HEK293 (cell line): ENCODE data around the gene TREX2.

ENCODE experiments used
- CTCF ChIP-seq: fragments of 450-650 bp; formaldehyde crosslinking; IDR thresholded peaks from 2 replicates; pipeline ENCODE4 v1.5.1; 2016; ENCODE audit warnings: missing biosample characterization, missing genetic modification characterization
- HOXA7 ChIP-seq: sonication (generic); formaldehyde crosslinking; IDR thresholded peaks from 2 replicates; pipeline ENCODE4 v1.8.1; 2022; ENCODE audit warnings: missing genetic modification reagents, borderline replicate concordance
- PRDM1 ChIP-seq: fragments of 450-650 bp; formaldehyde crosslinking; IDR thresholded peaks from 2 replicates; pipeline ENCODE4; 2016; ENCODE audit warnings: missing biosample characterization, missing genetic modification characterization
- REPIN1 ChIP-seq: fragments of 450-650 bp; formaldehyde crosslinking; IDR thresholded peaks from 2 replicates; pipeline ENCODE4 v1.5.1; 2017; ENCODE audit warnings: missing biosample characterization, missing genetic modification characterization, low read depth
- REST ChIP-seq: fragments of 450-650 bp; formaldehyde crosslinking; IDR thresholded peaks from 2 replicates; pipeline ENCODE4 v1.5.1; 2016; ENCODE audit warnings: missing biosample characterization, missing genetic modification characterization

- TF ChIP-seq REST (tag by site-specific recombination) (no peak), HOXA7 (CRISPR knock-in tag) (no peak), CTCF (tag by site-specific recombination) (no peak), REPIN1 (no peak), PRDM1 (no peak)
Measured at GRCh38 chrX:153443476-153444332, 2.2 kb downstream of the TREX2 start.
